CD14-positive monocyte (primary cell): ENCODE data around the gene MCF2L2. TPM values are rescaled to one million over a fixed set of nuclear protein-coding genes. Genes with fewer than 3 reads are reported as not detected.
A peak's percentile ranks its signal among the peaks of the same experiment; 100 is the strongest.

Experiments used
- DNase-seq, 3 donors: peaks; one replicate each; pipeline ENCODE4 v3.0.0-alpha.2; 2011 to 2022
- H2AFZ ChIP-seq: 2 replicates; pipeline ENCODE4 v1.6.0; 2012; ENCODE audit warnings: mild to moderate bottlenecking, low read depth, low read length, inconsistent platforms; ENCODE audit not compliant: insufficient read depth, poor library complexity, severe bottlenecking
- H3K27ac ChIP-seq, 2 donors: 1 replicate in 1 of 2; 2 replicates in 1 of 2; pipeline ENCODE4 v1.5.1; 2012 to 2013; ENCODE audit warnings: low read length in 2 of 2, control low read depth in 1 of 2, inconsistent platforms in 1 of 2, low read depth in 1 of 2, mild to moderate bottlenecking in 1 of 2
- H3K27me3 ChIP-seq, 2 donors: one replicate each; pipeline versions ENCODE4 v1.6.0 to v1.6.1; 2011 to 2013; ENCODE audit warnings: low read length in 2 of 2; ENCODE audit not compliant: control insufficient read depth in 2 of 2, insufficient read depth in 2 of 2
- H3K36me3 ChIP-seq, 2 donors: replicated peaks in 1 of 2; 1 replicate in 1 of 2; 2 replicates in 1 of 2; pipeline versions ENCODE4 v1.5.1 to v1.6.1; 2012 to 2013; ENCODE audit warnings: low read length in 2 of 2, control low read depth in 1 of 2, inconsistent platforms in 1 of 2, mild to moderate bottlenecking in 1 of 2; ENCODE audit not compliant: insufficient read depth in 2 of 2, control insufficient read depth in 1 of 2
- H3K4me1 ChIP-seq, 2 donors: 1 replicate in 1 of 2; 2 replicates in 1 of 2; pipeline versions ENCODE4 v1.5.1 to v1.6.1; 2012 to 2013; ENCODE audit warnings: low read length in 2 of 2, control low read depth in 1 of 2, inconsistent platforms in 1 of 2, mild to moderate bottlenecking in 1 of 2, moderate library complexity in 1 of 2; ENCODE audit not compliant: insufficient read depth in 2 of 2, control insufficient read depth in 1 of 2
- H3K4me2 ChIP-seq: replicated peaks from 2 replicates; pipeline ENCODE3; 2012; ENCODE audit warnings: low read length, moderate library complexity, mild to moderate bottlenecking; ENCODE audit not compliant: poor library complexity, severe bottlenecking; ENCODE audit errors: extremely low read depth
- H3K4me3 ChIP-seq, 3 experiments: fragments of 200-600 bp in 1 of 3; sonication (generic) in 1 of 3; replicated peaks in 1 of 3; 1 replicate in 2 of 3; 2 replicates in 1 of 3; pipeline ENCODE4 v1.5.1; 2011 to 2013; ENCODE audit warnings: low read length in 3 of 3, mild to moderate bottlenecking in 3 of 3, control low read depth in 2 of 3, low read depth in 2 of 3, inconsistent platforms in 1 of 3, moderate library complexity in 1 of 3
- H3K79me2 ChIP-seq: 2 replicates; pipeline ENCODE4 v1.6.0; 2012; ENCODE audit warnings: mild to moderate bottlenecking, control low read depth, inconsistent platforms, low read length, moderate library complexity; ENCODE audit not compliant: insufficient read depth
- H3K9ac ChIP-seq: 2 replicates; pipeline ENCODE4 v1.6.0; 2017; ENCODE audit warnings: low read length, mild to moderate bottlenecking; ENCODE audit not compliant: insufficient read depth, poor library complexity, severe bottlenecking
- H3K9me3 ChIP-seq, 2 donors: replicated peaks in 1 of 2; 1 replicate in 1 of 2; 2 replicates in 1 of 2; pipeline versions ENCODE4 v1.5.1 to v1.6.1; 2012 to 2013; ENCODE audit warnings: low read length in 2 of 2, control low read depth in 1 of 2; ENCODE audit not compliant: control insufficient read depth in 1 of 2, insufficient read depth in 1 of 2
- H4K20me1 ChIP-seq: 2 replicates; pipeline ENCODE4 v1.6.0; 2012; ENCODE audit warnings: mild to moderate bottlenecking, low read length, control low read depth, moderate library complexity; ENCODE audit not compliant: insufficient read depth
- H3K27ac Mint-ChIP-seq, 7 donors: one replicate each; pipeline ENCODE4 v1.8.0; 2020; ENCODE audit warnings: mild to moderate bottlenecking in 7 of 7, mixed read lengths in 7 of 7, moderate library complexity in 6 of 7, inconsistent platforms in 2 of 7
- H3K27me3 Mint-ChIP-seq, 3 donors: one replicate each; pipeline ENCODE4 v1.8.0; 2021 to 2022; ENCODE audit warnings: low read depth in 3 of 3, mild to moderate bottlenecking in 3 of 3, mixed read lengths in 3 of 3, moderate library complexity in 3 of 3, inconsistent platforms in 1 of 3
- H3K36me3 Mint-ChIP-seq, 2 donors: one replicate each; pipeline ENCODE4 v1.8.0; 2020; ENCODE audit warnings: mixed read lengths in 2 of 2, inconsistent platforms in 1 of 2, mild to moderate bottlenecking in 1 of 2
- H3K4me1 Mint-ChIP-seq: one replicate; pipeline ENCODE4 v1.8.0; 2020; ENCODE audit warnings: mild to moderate bottlenecking, mixed read lengths
- H3K4me3 Mint-ChIP-seq, 2 donors: one replicate each; pipeline ENCODE4 v1.8.0; 2020; ENCODE audit warnings: mild to moderate bottlenecking in 2 of 2, mixed read lengths in 2 of 2, moderate library complexity in 1 of 2
- H3K9me3 Mint-ChIP-seq, 7 donors: one replicate each; pipeline ENCODE4 v1.8.0; 2020 to 2022; ENCODE audit warnings: mixed read lengths in 7 of 7, mild to moderate bottlenecking in 6 of 7, moderate library complexity in 6 of 7, inconsistent platforms in 2 of 7
- CTCF ChIP-seq: fragments of 200-600 bp; IDR thresholded peaks from one replicate; pipeline ENCODE4 v1.8.0; 2022; ENCODE audit warnings: antibody characterized with exemption, mild to moderate bottlenecking
- whole genome bisulfite sequencing: methylation state at CpG from one replicate; pipeline ENCODE4 v1.1.5; 2013; ENCODE audit warnings: missing lambda C conversion rate; ENCODE audit not compliant: insufficient coverage; 5-methylcytosine and 5-hydroxymethylcytosine counted together
- intact Hi-C, 2 donors: fragments of 100-400 bp; cut with micrococcal nuclease; formaldehyde crosslinking; loops; one replicate each; pipeline versions ENCODE4 v1.15.0 to v1.15.1; 2023
- polyA plus RNA-seq, 3 donors: library from polyadenylated mRNA; depleted of rRNA in 1 of 3; unstranded in 2 of 3; stranded (reverse) in 1 of 3; fragments of 300-500 nt in 2 of 3; fragments of >200 nt in 1 of 3; fragmentation: Illumina TruSeq in 2 of 3; gene quantifications; 1 replicate in 2 of 3; 2 replicates in 1 of 3; pipeline ENCODE4 v1.2.3, GENCODE V29; 2012 to 2021

The MCF2L2 gene
- polyA plus RNA-seq, 3 donors, result 0.01 to 0.13 TPM; not detected in 1

- no CpG with 5 or more reads among the region's 3 CpGs for WGBS
- intact Hi-C loops, result no loop called here
- no peak overlapping the region for H3K27ac ChIP-seq
- Mint-ChIP-seq H3K27me3 (no peaks in the 10 kb centered on the region), H3K4me3 (no peak overlapping the region), H3K27ac (peak overlapping the region in 1 of 7 donors; percentile 48), H3K4me1 (peaks cover 4% of the 10 kb centered on the region), H3K9me3 (no peaks in the 10 kb centered on the region), H3K36me3 (no peaks in the 10 kb centered on the region)
- H3K9me3 ChIP-seq, result no peaks in the 10 kb centered on the region
- H3K4me2 ChIP-seq, result no peak overlapping the region
- no peaks in the 10 kb centered on the region for H3K36me3 ChIP-seq
- H2AFZ ChIP-seq, result no peak overlapping the region
- H4K20me1 ChIP-seq, result no peaks in the 10 kb centered on the region
- no peaks in the 10 kb centered on the region for H3K27me3 ChIP-seq
- TF ChIP-seq CTCF, result no peak
- no peaks in the 10 kb centered on the region for H3K4me1 ChIP-seq
- H3K79me2 ChIP-seq, result no peaks in the 10 kb centered on the region
- peak in 2 of 3 donors; percentile 10 to 31 for DNase-seq
- no peak overlapping the region for H3K9ac ChIP-seq
- H3K4me3 ChIP-seq, result no peak overlapping the region
These were observed 96.9 kb downstream of the MCF2L2 start for GRCh38 chr3:183331498-183331897.

GRCh38 chr3:183330881-183331280 is 97.5 kb downstream of the MCF2L2 start:
- Histone ChIP-seq H3K4me2 (no peak overlapping the region), H3K9ac (no peak overlapping the region), H3K4me1 (no peaks in the 10 kb centered on the region), H4K20me1 (no peaks in the 10 kb centered on the region), H3K79me2 (no peaks in the 10 kb centered on the region), H3K4me3 (no peak overlapping the region), H3K27me3 (no peaks in the 10 kb centered on the region), H3K27ac (no peak overlapping the region), H3K36me3 (no peaks in the 10 kb centered on the region), H2AFZ (no peak overlapping the region), H3K9me3 (no peaks in the 10 kb centered on the region)
- Mint-ChIP-seq H3K4me3 (no peak overlapping the region), H3K4me1 (peaks cover 4% of the 10 kb centered on the region), H3K36me3 (no peaks in the 10 kb centered on the region), H3K9me3 (no peaks in the 10 kb centered on the region), H3K27ac (no peak overlapping the region), H3K27me3 (no peaks in the 10 kb centered on the region)
- no peak for DNase-seq
- WGBS, result 92% methylated on average over 2 of the region's 3 CpGs
- no peak for TF ChIP-seq CTCF
- intact Hi-C loops, result no loop called here
